Body of pancreas (tissue), 4 donors: ENCODE results near the gene EXOC3L2. TPM values are rescaled to one million over a fixed set of nuclear protein-coding genes. Genes with fewer than 3 reads are reported as not detected.
"Not testable (repeated sequence)": the region's sequence is repeated elsewhere in the genome, so short reads cannot be mapped to it uniquely, and the experiment has no call there.

Experiments used
- ATAC-seq: fragments of 150-250 bp; one replicate; pipeline ENCODE4 v1.9.1; 2016
- DNase-seq, 4 donors: peaks; one replicate each; pipeline ENCODE4 v3.0.0-alpha.2; 2019
- H3K27ac ChIP-seq, 4 donors: fragments of 200-600 bp; sonication (generic); 1 replicate in 3 of 4; 2 replicates in 1 of 4; pipeline versions ENCODE4 v1.5.1 to v1.6.1; 2016 to 2019; ENCODE audit warnings: mild to moderate bottlenecking in 1 of 4, mixed read lengths in 1 of 4, moderate library complexity in 1 of 4
- H3K27me3 ChIP-seq, 2 donors: fragments of 200-600 bp; sonication (generic); one replicate each; pipeline ENCODE4 v1.6.0; 2016; ENCODE audit warnings: mild to moderate bottlenecking in 1 of 2
- H3K36me3 ChIP-seq, 2 donors: fragments of 200-600 bp; sonication (generic); replicated peaks in 1 of 2; 2 replicates each; pipeline ENCODE4 v1.5.1; 2016; ENCODE audit warnings: low read depth in 2 of 2; ENCODE audit not compliant: insufficient read depth in 1 of 2
- H3K4me1 ChIP-seq: fragments of 200-600 bp; sonication (generic); one replicate; pipeline ENCODE4 v1.6.0; 2016
- H3K4me3 ChIP-seq, 2 donors: fragments of 200-600 bp; sonication (generic); 1 replicate in 1 of 2; 2 replicates in 1 of 2; pipeline ENCODE4 v1.5.1; 2016 to 2019
- H3K9me3 ChIP-seq, 3 donors: fragments of 200-600 bp; sonication (generic); 1 replicate in 2 of 3; 2 replicates in 1 of 3; pipeline ENCODE4 v1.5.1; 2016
- CTCF ChIP-seq, 7 experiments: fragments of 450-650 bp in 4 of 7; fragments of 200-600 bp in 3 of 7; sonication (generic) in 3 of 7; IDR thresholded peaks; one replicate each; pipeline ENCODE4 v1.5.1; 2016 to 2019; ENCODE audit warnings: antibody characterized with exemption in 7 of 7
- POLR2A ChIP-seq, 3 donors: fragments of 450-650 bp; IDR thresholded peaks; one replicate each; pipeline ENCODE4 v1.6.1; 2016; ENCODE audit warnings: antibody characterized with exemption in 3 of 3, mild to moderate bottlenecking in 2 of 3
- WGBS, 2 donors: methylation state at CpG; one replicate each; pipeline ENCODE4 v1.1.5; 2017; 5-methylcytosine and 5-hydroxymethylcytosine counted together
- intact Hi-C: fragments of 100-400 bp; cut with DNase I; formaldehyde crosslinking; loops from one replicate; pipeline ENCODE4 v1.15.1; 2023
- total RNA-seq, 2 donors: library from RNA; depleted of rRNA; stranded (reverse); fragments of >200 nt; gene quantifications; one replicate each; pipeline ENCODE4 v1.1.0, GENCODE V29; 2016

The EXOC3L2 gene
- total RNA-seq, 2 donors from 2014 or later, result 4.2 to 6.9 TPM

- WGBS, 2 donors, result 58 to 60% methylated on average over 3 of the region's 3 CpGs
- Histone ChIP-seq H3K36me3 (no peaks in the 10 kb centered on the region), H3K4me3 (no peak overlapping the region), H3K27ac (no peak overlapping the region), H3K27me3 (peaks cover 0 to 12% of the 10 kb centered on the region in 2 donors), H3K9me3 (no peaks in the 10 kb centered on the region), H3K4me1 (no peaks in the 10 kb centered on the region)
- ATAC-seq (no peak), DNase-seq (no peak)
- TF ChIP-seq POLR2A (IDR thresholded peaks at IDR 0.05) (no peak), CTCF (IDR thresholded peaks at IDR 0.05) (no peak)
- intact Hi-C loops, result no loop called here
Observed at GRCh38 chr19:45231891-45232290, 13.3 kb downstream of the EXOC3L2 start.

GRCh38 chr19:45229056-45229455 lies 16.2 kb downstream of the EXOC3L2 start:
- H3K4me3 ChIP-seq, ATAC-seq, H3K36me3 ChIP-seq, H3K4me1 ChIP-seq, H3K27ac ChIP-seq, H3K27me3 ChIP-seq, intact Hi-C loops, DNase-seq, H3K9me3 ChIP-seq: not testable (repeated sequence)
- 77 to 87% methylated on average over 2 of the region's 2 CpGs for WGBS, 2 donors

- H3K9me3 ChIP-seq, result no peaks in the 10 kb centered on the region
- DNase-seq, result no peak
- H3K27ac ChIP-seq, result no peak overlapping the region
- ATAC-seq, result no peak
- no peaks in the 10 kb centered on the region for H3K4me1 ChIP-seq
- intact Hi-C loops, result no loop called here
- TF ChIP-seq POLR2A (IDR thresholded peaks at IDR 0.05) (no peak), CTCF (IDR thresholded peaks at IDR 0.05) (no peak)
- 55% methylated on average over 11 of the region's 11 CpGs; no CpG with 5 or more reads in 1 of the 2 donors for whole genome bisulfite sequencing, 2 donors
- H3K27me3 ChIP-seq, result no peaks in the 10 kb centered on the region
- H3K36me3 ChIP-seq, result no peaks in the 10 kb centered on the region
- H3K4me3 ChIP-seq, result no peak overlapping the region
Observed at GRCh38 chr19:45224645-45225044, 20.6 kb downstream of the EXOC3L2 start.

- ATAC-seq, result no peak
- Histone ChIP-seq H3K27ac (no peak overlapping the region), H3K9me3 (no peaks in the 10 kb centered on the region), H3K4me3 (no peak overlapping the region), H3K27me3 (peaks cover 0 to under 1% of the 10 kb centered on the region in 2 donors), H3K36me3 (no peaks in the 10 kb centered on the region), H3K4me1 (no peaks in the 10 kb centered on the region)
- intact Hi-C loops, result no loop called here
- TF ChIP-seq CTCF (IDR thresholded peaks at IDR 0.05) (no peak), POLR2A (IDR thresholded peaks at IDR 0.05) (no peak)
- 91% methylated on average over 5 of the region's 5 CpGs for WGBS, 2 donors
- no peak for DNase-seq
Observed at GRCh38 chr19:45223879-45224278, 21.3 kb downstream of the EXOC3L2 start.

GRCh38 chr19:45222724-45223123 lies 22.5 kb downstream of the EXOC3L2 start:
- Histone ChIP-seq H3K4me1 (no peaks in the 10 kb centered on the region), H3K36me3 (no peaks in the 10 kb centered on the region), H3K9me3 (no peaks in the 10 kb centered on the region), H3K27ac (no peak overlapping the region), H3K4me3 (no peak overlapping the region), H3K27me3 (peaks cover 0 to 8% of the 10 kb centered on the region in 2 donors)
- WGBS, 2 donors, result 69 to 74% methylated on average over 5 to 6 of the region's 6 CpGs
- no peak for TF ChIP-seq POLR2A (IDR thresholded peaks at IDR 0.05)
- DNase-seq, result no peak
- no peak for ATAC-seq
- intact Hi-C loops, result no loop called here
